GM21528 (cell line): ENCODE measurements around the gene GPD2.
A peak's percentile ranks its signal among the peaks of the same experiment; 100 is the strongest.
"Not testable (repeated sequence)": the region's sequence is repeated elsewhere in the genome, so short reads cannot be mapped to it uniquely, and the experiment has no call there.

Experiments used
- ATAC-seq: cut with Tn5 transposase; IDR thresholded peaks from one replicate; pipeline ENCODE4 v1.9.1; 2021; ENCODE audit warnings: mild to moderate bottlenecking, moderate library complexity; ENCODE audit not compliant: unreplicated experiment, low FRiP score

GPD2 gene

GRCh38 chr2:156522864-156523440 is 86.8 kb downstream of the GPD2 start:
- ATAC-seq = no peak

GRCh38 chr2:156526950-156527636 is 90.9 kb downstream of the GPD2 start:
- ATAC-seq = peak; percentile 97

GRCh38 chr2:156528583-156528982 is 92.4 kb downstream of the GPD2 start:
- not testable (repeated sequence) for ATAC-seq

- ATAC-seq = peak; percentile 56
Measured at GRCh38 chr2:156532989-156533388, 96.8 kb downstream of the GPD2 start.

GRCh38 chr2:156536534-156536933 is 100.4 kb downstream of the GPD2 start:
- ATAC-seq = no peak

- no peak for ATAC-seq
Measured at GRCh38 chr2:156537141-156537540, 101.0 kb downstream of the GPD2 start.

GRCh38 chr2:156538083-156538504 is 101.9 kb downstream of the GPD2 start:
- peak; percentile 81 for ATAC-seq

- no peak for ATAC-seq
Measured at GRCh38 chr2:156539086-156539860, 103.1 kb downstream of the GPD2 start.

GRCh38 chr2:156540706-156541105 is 104.5 kb downstream of the GPD2 start:
- no peak for ATAC-seq

- ATAC-seq = no peak
Measured at GRCh38 chr2:156541229-156541628, 105.0 kb downstream of the GPD2 start.

GRCh38 chr2:156541706-156542105 is 105.5 kb downstream of the GPD2 start:
- ATAC-seq = no peak

GRCh38 chr2:156548413-156548812 is 112.2 kb downstream of the GPD2 start:
- ATAC-seq = no peak

- no peak for ATAC-seq
Measured at GRCh38 chr2:156553714-156554442, 117.7 kb downstream of the GPD2 start.

GRCh38 chr2:156561326-156561725 is 125.1 kb downstream of the GPD2 start:
- no peak for ATAC-seq

- ATAC-seq = no peak
Measured at GRCh38 chr2:156562124-156562523, 125.9 kb downstream of the GPD2 start.

- no peak for ATAC-seq
Measured at GRCh38 chr2:156563994-156564753, 128.0 kb downstream of the GPD2 start.

GRCh38 chr2:156565066-156565710 is 129.0 kb downstream of the GPD2 start:
- ATAC-seq = no peak

- peak; percentile 53 for ATAC-seq
Measured at GRCh38 chr2:156573710-156574109, 137.5 kb downstream of the GPD2 start.

- no peak for ATAC-seq
Measured at GRCh38 chr2:156574112-156574511, 137.9 kb downstream of the GPD2 start.

- no peak for ATAC-seq
Measured at GRCh38 chr2:156576005-156576404, 139.8 kb downstream of the GPD2 start.
